H1 (cell line): Measurements from ENCODE around the gene TTC33. TPM values are rescaled to one million over a fixed set of nuclear protein-coding genes. Genes with fewer than 3 reads are reported as not detected.

Source experiments
- CTCF ChIA-PET: fragments of 300-600 bp; sonication (Branson Sonifier 250); formaldehyde crosslinking; loops from one replicate; lab custom pipeline; 2021; ENCODE audit not compliant: partially characterized antibody; lab: Charles Lee
- POLR2A ChIA-PET: fragments of 300-600 bp; sonication (Branson Sonifier 250); formaldehyde crosslinking; loops from one replicate; lab custom pipeline; 2021; ENCODE audit warnings: inconsistent platforms; ENCODE audit not compliant: partially characterized antibody; lab: Charles Lee
- DNase-seq, 2 experiments: peaks; one replicate each; pipeline versions ENCODE4 v3.0.0 to v3.0.0-alpha.2; 2010 to 2022; ENCODE audit warnings: low spot score in 2 of 2, low read depth in 1 of 2, mixed read lengths in 1 of 2
- FAIRE-seq: peaks from 2 replicates; lab custom pipeline; 2011; peaks lifted over from hg19 to GRCh38; lab: Jason Lieb, UNC
- H2AFZ ChIP-seq: 2 replicates; pipeline ENCODE4 v1.8.1; 2012; ENCODE audit warnings: low read length, inconsistent platforms
- H2AK5ac ChIP-seq: 2 replicates; pipeline ENCODE4 v1.6.1; 2013; ENCODE audit warnings: low read depth, low read length
- H2BK120ac ChIP-seq: replicated peaks from 2 replicates; pipeline ENCODE3; 2013; ENCODE audit warnings: low read depth, low read length, inconsistent platforms
- H2BK12ac ChIP-seq: 2 replicates; pipeline ENCODE4 v1.6.1; 2013; ENCODE audit warnings: low read depth, low read length
- H2BK15ac ChIP-seq: 2 replicates; pipeline ENCODE4 v1.6.1; 2013; ENCODE audit warnings: low read length
- H2BK20ac ChIP-seq: 2 replicates; pipeline ENCODE4 v1.6.1; 2013; ENCODE audit warnings: low read length
- H2BK5ac ChIP-seq: 2 replicates; pipeline ENCODE4 v1.6.1; 2013; ENCODE audit warnings: low read depth, low read length
- H3K14ac ChIP-seq: 2 replicates; pipeline ENCODE4 v1.6.1; 2013; ENCODE audit warnings: inconsistent platforms; ENCODE audit not compliant: insufficient read length
- H3K18ac ChIP-seq: 2 replicates; pipeline ENCODE4 v1.6.1; 2013; ENCODE audit warnings: low read length; ENCODE audit errors: extremely low read depth
- H3K23ac ChIP-seq: 2 replicates; pipeline ENCODE4 v1.6.1; 2013; ENCODE audit warnings: inconsistent platforms; ENCODE audit not compliant: insufficient read length
- H3K23me2 ChIP-seq: 2 replicates; pipeline ENCODE4 v1.6.1; 2013; ENCODE audit warnings: low read depth, low read length
- H3K27ac ChIP-seq: 2 replicates; pipeline ENCODE4 v1.6.1; 2011; ENCODE audit warnings: low read depth, low read length, inconsistent platforms
- H3K27me3 ChIP-seq, 4 experiments: replicated peaks in 1 of 4; 1 replicate in 1 of 4; 2 replicates in 3 of 4; pipeline versions ENCODE4 v1.6.1 to v1.8.1; 2011 to 2013; ENCODE audit warnings: low read length in 3 of 4, mild to moderate bottlenecking in 3 of 4, inconsistent platforms in 2 of 4, mixed read lengths in 2 of 4, moderate library complexity in 1 of 4; ENCODE audit not compliant: control insufficient read depth in 3 of 4, insufficient read depth in 3 of 4; ENCODE audit errors: extremely low read depth in 1 of 4
- H3K36me3 ChIP-seq, 4 experiments: 2 replicates each; pipeline versions ENCODE4 v1.6.1 to v1.8.1; 2011 to 2013; ENCODE audit warnings: mild to moderate bottlenecking in 4 of 4, low read length in 3 of 4, moderate library complexity in 2 of 4, control low read depth in 1 of 4, inconsistent platforms in 1 of 4; ENCODE audit not compliant: insufficient read depth in 4 of 4, control insufficient read depth in 2 of 4
- H3K4ac ChIP-seq: replicated peaks from 2 replicates; pipeline ENCODE3; 2013; ENCODE audit warnings: low read length, low read depth, mixed read lengths, inconsistent platforms; ENCODE audit not compliant: insufficient read length
- H3K4me1 ChIP-seq, 4 experiments: replicated peaks in 1 of 4; 1 replicate in 1 of 4; 2 replicates in 3 of 4; pipeline versions ENCODE4 v1.6.1 to v1.8.1; 2011 to 2013; ENCODE audit warnings: low read length in 3 of 4, inconsistent platforms in 2 of 4, mixed read lengths in 1 of 4; ENCODE audit not compliant: insufficient read depth in 4 of 4, control insufficient read depth in 3 of 4
- H3K4me2 ChIP-seq, 2 experiments: 2 replicates each; pipeline versions ENCODE4 v1.6.1 to v1.8.1; 2011 to 2013; ENCODE audit warnings: low read depth in 2 of 2, low read length in 2 of 2, control low read depth in 1 of 2, inconsistent platforms in 1 of 2, mild to moderate bottlenecking in 1 of 2; ENCODE audit not compliant: insufficient read depth in 1 of 2
- H3K4me3 ChIP-seq, 4 experiments: fragments of 200-600, 300-600 bp in 1 of 4; sonication (generic), shearing (Covaris generic), sonication (Bioruptor Twin) in 1 of 4; 2 replicates each; pipeline versions ENCODE4 v1.5.1 to v1.8.1; 2011 to 2016; ENCODE audit warnings: low read length in 4 of 4, low read depth in 3 of 4, control low read depth in 2 of 4, inconsistent platforms in 2 of 4, mild to moderate bottlenecking in 2 of 4, mixed read lengths in 1 of 4, moderate library complexity in 1 of 4; ENCODE audit not compliant: insufficient read depth in 2 of 4; ENCODE audit errors: extremely low read depth in 1 of 4
- H3K56ac ChIP-seq: replicated peaks from 2 replicates; pipeline ENCODE3; 2013; ENCODE audit warnings: low read depth, mild to moderate bottlenecking, mixed read lengths, low read length, inconsistent platforms; ENCODE audit not compliant: insufficient read length
- H3K79me1 ChIP-seq: 2 replicates; pipeline ENCODE4 v1.6.1; 2013; ENCODE audit warnings: low read depth, low read length, control low read depth
- H3K79me2 ChIP-seq, 2 experiments: 2 replicates each; pipeline versions ENCODE4 v1.6.1 to v1.8.1; 2012 to 2013; ENCODE audit warnings: low read length in 2 of 2, mild to moderate bottlenecking in 2 of 2, inconsistent platforms in 1 of 2; ENCODE audit not compliant: insufficient read depth in 2 of 2, control insufficient read depth in 1 of 2
- H3K9ac ChIP-seq, 4 experiments: replicated peaks in 1 of 4; 1 replicate in 1 of 4; 2 replicates in 3 of 4; pipeline versions ENCODE4 v1.6.1 to v1.8.1; 2011 to 2013; ENCODE audit warnings: low read depth in 3 of 4, low read length in 3 of 4, control low read depth in 2 of 4, mild to moderate bottlenecking in 2 of 4, moderate library complexity in 2 of 4, inconsistent platforms in 1 of 4; ENCODE audit errors: extremely low read depth in 1 of 4
- H3K9me3 ChIP-seq, 2 experiments: 2 replicates each; pipeline versions ENCODE4 v1.6.1 to v1.8.1; 2012 to 2013; ENCODE audit warnings: mild to moderate bottlenecking in 2 of 2, moderate library complexity in 2 of 2, control low read depth in 1 of 2, inconsistent platforms in 1 of 2, low read depth in 1 of 2, low read length in 1 of 2, mixed read lengths in 1 of 2; ENCODE audit not compliant: insufficient read depth in 2 of 2
- H4K20me1 ChIP-seq, 2 experiments: replicated peaks in 1 of 2; 2 replicates each; pipeline versions ENCODE3 to v1.8.1; 2011 to 2013; ENCODE audit warnings: inconsistent platforms in 2 of 2, low read length in 2 of 2, mild to moderate bottlenecking in 1 of 2; ENCODE audit not compliant: insufficient read depth in 2 of 2, control insufficient read depth in 1 of 2
- H4K5ac ChIP-seq: 2 replicates; pipeline ENCODE4 v1.6.1; 2013; ENCODE audit warnings: low read length, low read depth, mixed read lengths, inconsistent platforms; ENCODE audit not compliant: insufficient read length
- H4K8ac ChIP-seq: 2 replicates; pipeline ENCODE4 v1.8.0; 2013; ENCODE audit warnings: mild to moderate bottlenecking, moderate library complexity, low read length, inconsistent platforms; ENCODE audit not compliant: insufficient read depth; ENCODE audit errors: extremely low read depth
- H4K91ac ChIP-seq: replicated peaks from 2 replicates; pipeline ENCODE3; 2013; ENCODE audit warnings: low read length, mixed read lengths, inconsistent platforms; ENCODE audit not compliant: insufficient read length
- ASH2L ChIP-seq: fragments of 200-600, 300-600 bp; sonication (generic); IDR thresholded peaks from one replicate; pipeline ENCODE4 v1.7.1; 2017; ENCODE audit warnings: low read length
- CBX5 ChIP-seq: fragments of 300-800, 300-1000 bp; sonication (generic); IDR thresholded peaks from 2 replicates; pipeline ENCODE4 v1.7.1; 2016; ENCODE audit warnings: antibody characterized with exemption, low read length, low read depth
- CHD1 ChIP-seq: IDR thresholded peaks from 2 replicates; pipeline ENCODE4 v1.6.1; 2012; ENCODE audit warnings: low read depth, low read length, improper control_type of control experiment
- EZH2 ChIP-seq: fragments of 200-600 bp; sonication (generic); IDR thresholded peaks from 2 replicates; pipeline ENCODE4 v1.7.1; 2012; ENCODE audit warnings: low read depth, mild to moderate bottlenecking, moderate library complexity, low read length, inconsistent platforms; ENCODE audit not compliant: severe bottlenecking
- GTF2F1 ChIP-seq: IDR thresholded peaks from 2 replicates; pipeline ENCODE4 v1.6.1; 2012; ENCODE audit warnings: low read depth, low read length, improper control_type of control experiment, borderline replicate concordance
- HDAC6 ChIP-seq: IDR thresholded peaks from one replicate; pipeline ENCODE4 v1.7.1; 2012; ENCODE audit warnings: low read depth, mild to moderate bottlenecking, inconsistent platforms, low read length, moderate library complexity
- POU5F1 ChIP-seq: IDR thresholded peaks from 2 replicates; pipeline ENCODE4 v1.6.1; 2011; ENCODE audit warnings: low read depth, mild to moderate bottlenecking, low read length, moderate library complexity
- TAF7 ChIP-seq: optimal IDR thresholded peaks from 2 replicates; pipeline ENCODE3; 2011; ENCODE audit warnings: low read depth, mild to moderate bottlenecking, inconsistent platforms, low read length, moderate library complexity, borderline replicate concordance
- TCF12 ChIP-seq: IDR thresholded peaks from 2 replicates; pipeline ENCODE4 v1.6.1; 2011; ENCODE audit warnings: low read depth, mild to moderate bottlenecking, low read length
- WGBS, 2 experiments: shearing (Covaris generic) in 1 of 2; methylation state at CpG; one replicate each; pipeline versions ENCODE4 v1.1.6 to v1.1.7; 2013 to 2015; ENCODE audit warnings: low lambda C conversion rate in 2 of 2, mixed read lengths in 2 of 2, inconsistent platforms in 1 of 2, low coverage in 1 of 2, missing lambda C conversion rate in 1 of 2; ENCODE audit not compliant: insufficient replicate concordance in 2 of 2, insufficient coverage in 1 of 2, insufficient read length in 1 of 2; ENCODE audit errors: extremely low coverage in 1 of 2, missing lambda C conversion rate in 1 of 2; 5-methylcytosine and 5-hydroxymethylcytosine counted together
- polyA plus RNA-seq, 7 experiments: library from polyadenylated mRNA; depleted of rRNA in 3 of 7; stranded (reverse) in 5 of 7; unstranded in 2 of 7; fragments of >200 nt in 5 of 7; fragments of 200-250 nt in 2 of 7; gene quantifications; 1 replicate in 5 of 7; 2 replicates in 1 of 7; 4 replicates in 1 of 7; pipeline versions ENCODE4 v1.2.1 to v1.2.3, GENCODE V29; 2011 to 2013; ENCODE audit warnings: missing spikeins in 2 of 7, mixed read lengths in 2 of 7
- total RNA-seq: library from RNA; stranded (reverse); fragmentation: NEBNext Ultra II Directional; extraction: Animal tissue kit (Norgen Biotek cat#: 25700); gene quantifications from 2 replicates; pipeline ENCODE4 v1.2.1, GENCODE V29; 2021

The TTC33 gene
- total and polyA plus RNA-seq, 2 of the 8 experiments (the other 6 are each of a cell fraction or from before 2014, with no cell fraction given), result 1.2 to 12.6 TPM

- H3K23ac ChIP-seq, result no peak overlapping the region
- H3K79me1 ChIP-seq, result no peaks in the 10 kb centered on the region
- H3K4me3 ChIP-seq, result no peak overlapping the region
- no peak overlapping the region for H3K18ac ChIP-seq
- H3K9me3 ChIP-seq, result no peaks in the 10 kb centered on the region
- H3K56ac ChIP-seq, result no peak overlapping the region
- no peak overlapping the region for H3K4me2 ChIP-seq
- no peak overlapping the region for H2BK120ac ChIP-seq
- no peak overlapping the region for H3K27ac ChIP-seq
- no peak overlapping the region for H4K91ac ChIP-seq
- no peaks in the 10 kb centered on the region for H3K36me3 ChIP-seq
- no peak overlapping the region for H3K14ac ChIP-seq
- no peak overlapping the region for H2BK15ac ChIP-seq
- no peaks in the 10 kb centered on the region for H3K79me2 ChIP-seq
- H4K20me1 ChIP-seq, result no peaks in the 10 kb centered on the region
- no peak for FAIRE-seq
- no peak overlapping the region for H2BK20ac ChIP-seq
- H3K4me1 ChIP-seq, result no peaks in the 10 kb centered on the region
- CTCF ChIA-PET, result interaction anchor here (1.2 to 1.3 kb wide), 2 partner anchors 11 to 16 kb away, joined by 3 read pairs; no protein-coding TSS in a partner anchor
- POLR2A ChIA-PET, result no interaction called here
- no peak overlapping the region for H2BK5ac ChIP-seq
- DNase-seq, result no peak
- no peaks in the 10 kb centered on the region for H3K27me3 ChIP-seq
- no peak overlapping the region for H4K8ac ChIP-seq
- H4K5ac ChIP-seq, result no peak overlapping the region
- no peak overlapping the region for H3K9ac ChIP-seq
- TF ChIP-seq TCF12, result no peak
- TF ChIP-seq ASH2L, result no peak
- TF ChIP-seq POU5F1, result no peak
- no peak for TF ChIP-seq HDAC6
- no peak for TF ChIP-seq EZH2
- no peak for TF ChIP-seq GTF2F1
- TF ChIP-seq TAF7, result no peak
- TF ChIP-seq CBX5, result no peak
- no peak for TF ChIP-seq CHD1
- no peak overlapping the region for H2AFZ ChIP-seq
- no peak overlapping the region for H2AK5ac ChIP-seq
- 82% methylated on average over 1 of the region's 1 CpG; no CpG with 5 or more reads in 1 of the 2 experiments for WGBS, 2 experiments
- no peak overlapping the region for H2BK12ac ChIP-seq
- no peak overlapping the region for H3K4ac ChIP-seq
- no peaks in the 10 kb centered on the region for H3K23me2 ChIP-seq
Observed at GRCh38 chr5:40666657-40667056, 89.1 kb downstream of the TTC33 start.
